ENCODE measurements around the gene AHCYL2. TPM values are rescaled to one million over a fixed set of nuclear protein-coding genes. Genes with fewer than 3 reads are reported as not detected.
A peak's percentile ranks its signal among the peaks of the same experiment; 100 is the strongest.

The AHCYL2 gene
- total RNA-seq, 4 donors from 2014 or later: 93.7 to 635 (median 551) TPM

DNA sequence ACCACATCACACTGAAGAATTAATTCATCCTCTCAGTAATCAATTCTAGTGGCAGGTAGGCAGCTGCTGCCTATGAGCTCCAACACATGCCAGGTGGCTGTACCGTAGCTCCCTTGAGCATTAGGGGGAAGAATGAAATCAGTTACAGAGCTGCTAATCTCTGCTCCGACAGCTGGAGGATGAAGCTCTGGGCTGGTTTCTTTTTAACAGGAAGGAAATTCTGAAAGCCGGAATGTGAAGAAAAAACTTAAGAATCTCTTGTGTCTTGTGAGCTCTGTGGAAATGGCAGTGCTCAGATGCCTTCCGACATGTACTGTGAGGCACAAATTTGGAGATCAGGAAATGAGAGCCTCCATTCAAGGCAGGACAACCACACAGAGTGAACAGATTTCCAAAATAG, 2.8 kb upstream of the AHCYL2 start:
- intact Hi-C loops (cut with DNase I; ENCODE audit: low total_unique reads): no loop called here
- Histone ChIP-seq H3K27ac (no peak overlapping the region), H3K4me3 (no peak overlapping the region), H3K4me1 (peaks cover 11 to 22% (median 12%) of the 10 kb centered on the region in 4 donors), H3K36me3 (no peaks in the 10 kb centered on the region), H3K9me3 (no peaks in the 10 kb centered on the region), H3K27me3 (no peaks in the 10 kb centered on the region)
- 30 to 48% methylated on average over 2 to 4 of the region's 4 CpGs for WGBS, 2 donors (ENCODE audit: low coverage in 1 of 2)
- TF ChIP-seq POLR2A (IDR thresholded peaks at IDR 0.05) (no peak), POLR2AphosphoS5 (IDR thresholded peaks at IDR 0.05) (no peak), EP300 (IDR thresholded peaks at IDR 0.05; ENCODE audit: low read depth) (no peak)
- TF ChIP-seq, protein P1, sequence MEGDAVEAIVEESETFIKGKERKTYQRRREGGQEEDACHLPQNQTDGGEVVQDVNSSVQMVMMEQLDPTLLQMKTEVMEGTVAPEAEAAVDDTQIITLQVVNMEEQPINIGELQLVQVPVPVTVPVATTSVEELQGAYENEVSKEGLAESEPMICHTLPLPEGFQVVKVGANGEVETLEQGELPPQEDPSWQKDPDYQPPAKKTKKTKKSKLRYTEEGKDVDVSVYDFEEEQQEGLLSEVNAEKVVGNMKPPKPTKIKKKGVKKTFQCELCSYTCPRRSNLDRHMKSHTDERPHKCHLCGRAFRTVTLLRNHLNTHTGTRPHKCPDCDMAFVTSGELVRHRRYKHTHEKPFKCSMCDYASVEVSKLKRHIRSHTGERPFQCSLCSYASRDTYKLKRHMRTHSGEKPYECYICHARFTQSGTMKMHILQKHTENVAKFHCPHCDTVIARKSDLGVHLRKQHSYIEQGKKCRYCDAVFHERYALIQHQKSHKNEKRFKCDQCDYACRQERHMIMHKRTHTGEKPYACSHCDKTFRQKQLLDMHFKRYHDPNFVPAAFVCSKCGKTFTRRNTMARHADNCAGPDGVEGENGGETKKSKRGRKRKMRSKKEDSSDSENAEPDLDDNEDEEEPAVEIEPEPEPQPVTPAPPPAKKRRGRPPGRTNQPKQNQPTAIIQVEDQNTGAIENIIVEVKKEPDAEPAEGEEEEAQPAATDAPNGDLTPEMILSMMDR (IDR thresholded peaks at IDR 0.05): no peak
- no peak for DNase-seq
- in situ Hi-C loops (cut with MboI; ENCODE audit: low pct_ligation_motif_present in 1 of 4, low pct_unique_long_range_greater_than_20kb in 1 of 4, low sequenced_read_pairs in 3 of 4): loop anchor here in 3 of 4 donors (10.0 to 25.0 kb wide), 2 partner anchors 53 to 240 kb away; no protein-coding TSS in a partner anchor

DNA sequence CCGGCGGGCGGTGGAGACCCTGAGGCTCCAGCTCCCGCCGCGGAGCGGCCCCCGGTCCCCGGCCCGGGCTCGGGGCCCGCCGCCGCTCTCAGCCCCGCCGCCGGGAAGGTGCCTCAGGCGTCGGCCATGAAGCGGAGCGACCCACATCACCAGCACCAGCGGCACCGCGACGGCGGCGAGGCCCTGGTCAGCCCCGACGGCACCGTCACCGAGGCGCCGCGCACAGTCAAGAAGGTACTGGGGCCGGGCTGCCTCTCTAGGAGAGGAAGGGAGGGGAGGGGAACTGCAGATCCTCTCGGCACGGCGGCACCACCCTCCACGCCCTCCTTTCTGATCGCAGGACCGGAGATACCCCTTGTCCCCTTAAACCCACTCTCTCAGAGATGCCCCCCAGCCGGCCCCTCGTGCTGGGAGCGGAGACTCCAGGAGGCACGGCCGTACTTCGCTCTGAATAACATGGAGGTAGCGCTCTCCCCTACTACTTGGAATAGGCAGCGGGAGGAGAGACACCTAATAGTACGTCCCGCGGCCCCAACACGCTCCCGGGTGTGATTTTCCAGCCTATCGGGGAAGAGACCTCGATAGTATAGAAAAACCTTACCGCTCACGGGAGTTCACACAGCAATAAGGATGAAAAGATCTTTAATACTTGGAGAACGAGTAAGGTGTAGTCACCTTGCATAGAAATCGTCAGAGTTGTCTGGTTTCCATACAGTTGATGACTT, 538 bp downstream of the AHCYL2 start:
- Histone ChIP-seq H3K9me3 (no peaks in the 10 kb centered on the region), H3K27ac (peak overlapping the region; percentile 92 to 95 (median 95)), H3K4me3 (peak overlapping the region; percentile 55 to 96 (median 85)), H3K4me1 (peaks cover 11 to 37% (median 17%) of the 10 kb centered on the region in 4 donors), H3K36me3 (no peaks in the 10 kb centered on the region), H3K27me3 (no peaks in the 10 kb centered on the region)
- in situ Hi-C loops (cut with MboI; ENCODE audit: low pct_ligation_motif_present in 1 of 4, low pct_unique_long_range_greater_than_20kb in 1 of 4, low sequenced_read_pairs in 3 of 4) (loop anchor here in 1 of 4 donors (10.0 kb wide), 1 partner anchor 49 kb away; no protein-coding TSS in a partner anchor), intact Hi-C loops (cut with DNase I; ENCODE audit: low total_unique reads) (no loop called here)
- 0% methylated on average over 2 to 28 of the region's 60 CpGs for WGBS, 2 donors (ENCODE audit: low coverage in 1 of 2)
- TF ChIP-seq EP300 (IDR thresholded peaks at IDR 0.05; ENCODE audit: low read depth): no peak
- TF ChIP-seq POLR2A (IDR thresholded peaks at IDR 0.05): no peak
- TF ChIP-seq POLR2AphosphoS5 (IDR thresholded peaks at IDR 0.05): no peak
- TF ChIP-seq, protein P1 (IDR thresholded peaks at IDR 0.05): peak in 1 of 5 experiments; percentile 9
- DNase-seq: peak; percentile 59

- Histone ChIP-seq H3K9me3 (no peaks in the 10 kb centered on the region), H3K4me3 (peak overlapping the region; percentile 55 to 96 (median 85)), H3K36me3 (no peaks in the 10 kb centered on the region), H3K4me1 (peaks cover 11 to 37% (median 17%) of the 10 kb centered on the region in 4 donors), H3K27me3 (no peaks in the 10 kb centered on the region), H3K27ac (peak overlapping the region; percentile 92 to 95 (median 95))
- in situ Hi-C loops (cut with MboI; ENCODE audit: low pct_ligation_motif_present in 1 of 4, low pct_unique_long_range_greater_than_20kb in 1 of 4, low sequenced_read_pairs in 3 of 4): loop anchor here in 1 of 4 donors (10.0 kb wide), 1 partner anchor 49 kb away; no protein-coding TSS in a partner anchor
- DNase-seq: no peak
- intact Hi-C loops (cut with DNase I; ENCODE audit: low total_unique reads): no loop called here
- 17 to 25% methylated on average over 9 to 11 of the region's 11 CpGs for WGBS, 2 donors (ENCODE audit: low coverage in 1 of 2)
- TF ChIP-seq, protein P1 (IDR thresholded peaks at IDR 0.05): no peak
- TF ChIP-seq POLR2A (IDR thresholded peaks at IDR 0.05) (no peak), POLR2AphosphoS5 (IDR thresholded peaks at IDR 0.05) (no peak)
Measured at GRCh38 chr7:129225931-129226572, 1.2 kb downstream of the AHCYL2 start.
